IMR-90 (cell line): Measurements from ENCODE around the gene MLYCD. TPM values are rescaled to one million over a fixed set of nuclear protein-coding genes. Genes with fewer than 3 reads are reported as not detected.

Experiments
- ATAC-seq: fragments of 200-7000 bp; cut with Tn5 transposase; 2 replicates; pipeline ENCODE4 v1.9.1; 2020; ENCODE audit warnings: low read depth, mild to moderate bottlenecking, moderate library complexity
- BruUV-seq: library from RNA; stranded (reverse); fragments of 400-500 nt; replicated peaks from 2 replicates; lab custom pipeline; 2021; lab: Mats Ljungman, UMichigan
- CTCF ChIA-PET: fragments of 300-600 bp; formaldehyde crosslinking; extraction: SDS; loops from one replicate; lab custom pipeline; 2021; ENCODE audit warnings: antibody characterized with exemption; lab: Yijun Ruan, JAX
- POLR2A ChIA-PET: fragments of 300-600 bp; sonication (Branson Sonifier 250); formaldehyde crosslinking; loops from one replicate; lab custom pipeline; 2022; ENCODE audit warnings: antibody characterized with exemption; ENCODE audit not compliant: unreplicated experiment; lab: Charles Lee
- DNase-seq: peaks from one replicate; pipeline ENCODE4 v3.0.0; 2013
- H2AFZ ChIP-seq: replicated peaks from 2 replicates; pipeline ENCODE3; 2013; ENCODE audit warnings: low read length, mild to moderate bottlenecking; ENCODE audit not compliant: poor library complexity
- H2AK5ac ChIP-seq: 2 replicates; pipeline ENCODE4 v1.6.1; 2013; ENCODE audit warnings: low read depth, low read length, inconsistent platforms
- H2AK9ac ChIP-seq: replicated peaks from 2 replicates; pipeline ENCODE3; 2013; ENCODE audit warnings: mild to moderate bottlenecking, low read depth, low read length, moderate library complexity; ENCODE audit not compliant: poor library complexity
- H2BK120ac ChIP-seq: 2 replicates; pipeline ENCODE4 v1.6.1; 2013; ENCODE audit warnings: low read depth, low read length, inconsistent platforms
- H2BK15ac ChIP-seq: 3 replicates; pipeline ENCODE4 v1.6.1; 2013; ENCODE audit warnings: low read depth, low read length, inconsistent platforms
- H2BK20ac ChIP-seq: 2 replicates; pipeline ENCODE4 v1.6.1; 2013; ENCODE audit warnings: low read depth, mild to moderate bottlenecking, inconsistent platforms, low read length, moderate library complexity
- H2BK5ac ChIP-seq: 2 replicates; pipeline ENCODE4 v1.6.1; 2013; ENCODE audit warnings: mild to moderate bottlenecking, low read depth, low read length, inconsistent platforms; ENCODE audit not compliant: poor library complexity, severe bottlenecking
- H3K14ac ChIP-seq: replicated peaks from 2 replicates; pipeline ENCODE4 v1.6.1; 2013; ENCODE audit warnings: low read depth, low read length, inconsistent platforms
- H3K18ac ChIP-seq: 2 replicates; pipeline ENCODE4 v1.6.1; 2013; ENCODE audit warnings: low read depth, low read length, control low read depth
- H3K23ac ChIP-seq: 2 replicates; pipeline ENCODE4 v1.6.1; 2013; ENCODE audit warnings: low read depth, low read length, inconsistent platforms
- H3K27ac ChIP-seq: 2 replicates; pipeline ENCODE4 v1.5.1; 2013; ENCODE audit warnings: mild to moderate bottlenecking, control low read depth, low read length; ENCODE audit not compliant: insufficient read depth
- H3K27me3 ChIP-seq: 2 replicates; pipeline ENCODE4 v1.6.1; 2013; ENCODE audit warnings: low read length; ENCODE audit not compliant: control insufficient read depth, insufficient read depth
- H3K36me3 ChIP-seq: 2 replicates; pipeline ENCODE4 v1.6.1; 2013; ENCODE audit warnings: low read length, mixed read lengths; ENCODE audit not compliant: control insufficient read depth, insufficient read depth
- H3K4ac ChIP-seq: 2 replicates; pipeline ENCODE4 v1.6.1; 2013; ENCODE audit warnings: low read depth, low read length, inconsistent platforms
- H3K4me1 ChIP-seq: 2 replicates; pipeline ENCODE4 v1.6.1; 2013; ENCODE audit warnings: low read length, mixed read lengths; ENCODE audit not compliant: control insufficient read depth, insufficient read depth
- H3K4me2 ChIP-seq: 2 replicates; pipeline ENCODE4 v1.6.1; 2013; ENCODE audit warnings: low read depth, mild to moderate bottlenecking, control low read depth, low read length, moderate library complexity
- H3K4me3 ChIP-seq: 2 replicates; pipeline ENCODE4 v1.5.1; 2013; ENCODE audit warnings: low read depth, mild to moderate bottlenecking, control low read depth, low read length, moderate library complexity; ENCODE audit not compliant: insufficient read depth
- H3K56ac ChIP-seq: 2 replicates; pipeline ENCODE4 v1.6.1; 2013; ENCODE audit warnings: low read length, inconsistent platforms; ENCODE audit not compliant: insufficient read depth; ENCODE audit errors: extremely low read depth
- H3K79me1 ChIP-seq, 2 experiments: 2 replicates each; pipeline ENCODE4 v1.6.1; 2013; ENCODE audit warnings: low read length in 2 of 2, inconsistent platforms in 1 of 2, low read depth in 1 of 2
- H3K9ac ChIP-seq: 2 replicates; pipeline ENCODE4 v1.6.1; 2013; ENCODE audit warnings: low read depth, low read length, control low read depth
- H3K9me1 ChIP-seq: 2 replicates; pipeline ENCODE4 v1.6.1; 2013; ENCODE audit warnings: low read length, inconsistent platforms; ENCODE audit not compliant: insufficient read depth
- H3K9me3 ChIP-seq: 2 replicates; pipeline ENCODE4 v1.6.1; 2013; ENCODE audit warnings: low read length; ENCODE audit not compliant: control insufficient read depth, insufficient read depth
- H4K20me1 ChIP-seq: 2 replicates; pipeline ENCODE4 v1.6.1; 2013; ENCODE audit warnings: low read length, inconsistent platforms; ENCODE audit not compliant: insufficient read depth
- H4K5ac ChIP-seq: 2 replicates; pipeline ENCODE4 v1.6.1; 2013; ENCODE audit warnings: mild to moderate bottlenecking, low read depth, low read length, control low read depth
- H4K8ac ChIP-seq, 2 experiments: 2 replicates each; pipeline ENCODE4 v1.6.1; 2013; ENCODE audit warnings: low read depth in 2 of 2, low read length in 2 of 2, control low read depth in 1 of 2, inconsistent platforms in 1 of 2
- H4K91ac ChIP-seq: 2 replicates; pipeline ENCODE4 v1.6.1; 2013; ENCODE audit warnings: low read depth, low read length, inconsistent platforms; ENCODE audit not compliant: insufficient read depth
- BHLHE40 ChIP-seq: fragments of 150-350 bp; IDR thresholded peaks from 2 replicates; pipeline ENCODE4 v1.6.1; 2016; ENCODE audit warnings: mild to moderate bottlenecking, low read depth, low read length
- CHD1 ChIP-seq: IDR thresholded peaks from 2 replicates; pipeline ENCODE4 v1.6.1; 2012; ENCODE audit warnings: low read depth, low read length, improper control_type of control experiment
- FOS ChIP-seq: fragments of 150-350 bp; IDR thresholded peaks from 2 replicates; pipeline ENCODE4 v1.6.1; 2016; ENCODE audit warnings: low read depth, low read length
- MAFK ChIP-seq: IDR thresholded peaks from 2 replicates; pipeline ENCODE4 v1.6.1; 2012; ENCODE audit warnings: low read depth, low read length, improper control_type of control experiment
- MAZ ChIP-seq: IDR thresholded peaks from 2 replicates; pipeline ENCODE4 v1.6.1; 2012; ENCODE audit warnings: low read depth, mild to moderate bottlenecking, low read length, improper control_type of control experiment, moderate library complexity, borderline replicate concordance
- MXI1 ChIP-seq: IDR thresholded peaks from 2 replicates; pipeline ENCODE4 v1.6.1; 2012; ENCODE audit warnings: low read depth, mild to moderate bottlenecking, low read length, moderate library complexity, borderline replicate concordance
- NFE2L2 ChIP-seq: fragments of 150-350 bp; IDR thresholded peaks from 2 replicates; pipeline ENCODE4 v1.6.1; 2016; ENCODE audit warnings: low read depth, mild to moderate bottlenecking, low read length
- POLR2A ChIP-seq: IDR thresholded peaks from 2 replicates; pipeline ENCODE4 v1.6.1; 2012; ENCODE audit warnings: mild to moderate bottlenecking, low read depth, low read length
- RAD21 ChIP-seq: IDR thresholded peaks from 2 replicates; pipeline ENCODE4 v1.6.1; 2012; ENCODE audit warnings: low read length, improper control_type of control experiment
- RCOR1 ChIP-seq: IDR thresholded peaks from 2 replicates; pipeline ENCODE4 v1.6.1; 2012; ENCODE audit warnings: mild to moderate bottlenecking, low read length, improper control_type of control experiment; ENCODE audit not compliant: insufficient replicate concordance
- RFX5 ChIP-seq: IDR thresholded peaks from 2 replicates; pipeline ENCODE4 v1.8.0; 2012; ENCODE audit warnings: low read depth, mild to moderate bottlenecking, low read length, moderate library complexity
- SMC3 ChIP-seq: fragments of 150-350 bp; IDR thresholded peaks from 2 replicates; pipeline ENCODE4 v1.6.1; 2016; ENCODE audit warnings: low read depth, mild to moderate bottlenecking, antibody characterized with exemption, low read length, moderate library complexity
- WGBS, 2 experiments: methylation state at CpG; one replicate each; pipeline versions ENCODE4 v1.1.5 to v1.1.7; 2013; ENCODE audit warnings: missing lambda C conversion rate in 2 of 2; ENCODE audit not compliant: insufficient read length in 1 of 2; ENCODE audit errors: extremely low coverage in 2 of 2; 5-methylcytosine and 5-hydroxymethylcytosine counted together
- dilution Hi-C: fragments of 300-500 bp; cut with HindIII; formaldehyde crosslinking; loops from one replicate; pipeline ENCODE4 v1.14.3; 2018; ENCODE audit warnings: low sequenced_read_pairs; ENCODE audit not compliant: unreplicated experiment
- in situ Hi-C: fragments of 300-500 bp; cut with MboI; formaldehyde crosslinking; loops from 3 replicates; pipeline ENCODE4 v1.14.3; 2019; ENCODE audit warnings: low sequenced_read_pairs, inconsistent platforms, mixed read lengths
- intact Hi-C: fragments of 100-400 bp; cut with micrococcal nuclease; formaldehyde crosslinking; loops from 2 replicates; pipeline ENCODE4 v1.10.0; 2022
- polyA plus RNA-seq, 3 experiments: library from polyadenylated mRNA; depleted of rRNA; stranded (reverse); fragments of >200 nt; gene quantifications; 2 replicates each; pipeline ENCODE4 v1.2.3, GENCODE V29; 2012; ENCODE audit warnings: low replicate concordance in 1 of 3
- total RNA-seq: library from RNA; depleted of rRNA; stranded (reverse); fragments of >200 nt; gene quantifications from 2 replicates; pipeline ENCODE4 v1.2.3, GENCODE V29; 2012
- TF ChIP-seq, protein P1 (sequence below): conservative IDR thresholded peaks from 2 replicates; pipeline ENCODE4 v1.5.1; 2012; ENCODE audit warnings: mild to moderate bottlenecking, low read depth, low read length, improper control_type of control experiment
- TF ChIP-seq, protein P2 (sequence below): fragments of 150-350 bp; IDR thresholded peaks from 2 replicates; pipeline ENCODE4 v1.6.1; 2016; ENCODE audit warnings: low read depth, mild to moderate bottlenecking, low read length, moderate library complexity, borderline replicate concordance
- TF ChIP-seq, protein P3 (sequence below): fragments of 150-350 bp; IDR thresholded peaks from 2 replicates; pipeline ENCODE4 v1.6.1; 2017; ENCODE audit warnings: mild to moderate bottlenecking, antibody characterized with exemption, low read length, low read depth

MLYCD gene
- total and polyA plus RNA-seq, 2 of the 4 experiments (the other 2 are of a cell fraction) = 1.9 to 2.7 TPM

DNA sequence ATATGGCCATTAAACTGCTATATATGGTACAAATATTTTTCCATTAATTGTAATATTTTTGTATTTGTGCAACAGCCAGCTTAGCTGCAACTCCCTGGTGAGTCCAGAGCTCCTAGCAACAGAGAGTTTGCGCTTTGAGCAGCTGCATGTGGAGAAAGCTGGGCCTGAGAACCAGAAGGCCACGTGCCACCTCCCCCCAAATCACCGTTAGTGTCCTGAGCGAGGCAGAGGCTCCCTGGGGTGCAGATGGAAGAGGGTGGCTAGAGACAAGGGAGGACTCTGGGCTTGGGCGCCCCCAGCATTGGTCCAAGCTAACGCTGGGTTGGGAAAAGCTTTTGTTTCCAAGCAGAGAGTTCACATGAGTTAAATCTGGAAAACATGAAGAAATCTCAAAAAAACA lies 49.5 kb upstream of the MLYCD start:
- dilution Hi-C loops (no loop called here), intact Hi-C loops (no loop called here), in situ Hi-C loops (no loop called here)
- H2BK120ac ChIP-seq = no peak overlapping the region
- no peak overlapping the region for H3K4me2 ChIP-seq
- ChIA-PET POLR2A (no interaction called here), CTCF (interaction anchor here (1.0 to 1.1 kb wide), 2 partner anchors 14 to 26 kb away, joined by 3 read pairs; no protein-coding TSS in a partner anchor)
- H4K91ac ChIP-seq = no peak overlapping the region
- no peak overlapping the region for H2BK5ac ChIP-seq
- H3K9me3 ChIP-seq = no peaks in the 10 kb centered on the region; the same call in 1 of the 2 replicates
- no peaks in the 10 kb centered on the region for H3K36me3 ChIP-seq
- H4K5ac ChIP-seq = no peak overlapping the region
- H3K18ac ChIP-seq = no peak overlapping the region
- no peak overlapping the region for H2AFZ ChIP-seq
- H3K4me1 ChIP-seq = no peaks in the 10 kb centered on the region
- TF ChIP-seq RAD21 (no peak), RCOR1 (no peak), FOS (no peak), SMC3 (no peak), NFE2L2 (no peak), RFX5 (no peak), CHD1 (no peak), MAFK (no peak), MXI1 (no peak), BHLHE40 (no peak), POLR2A (no peak), MAZ (no peak)
- TF ChIP-seq, protein P1, sequence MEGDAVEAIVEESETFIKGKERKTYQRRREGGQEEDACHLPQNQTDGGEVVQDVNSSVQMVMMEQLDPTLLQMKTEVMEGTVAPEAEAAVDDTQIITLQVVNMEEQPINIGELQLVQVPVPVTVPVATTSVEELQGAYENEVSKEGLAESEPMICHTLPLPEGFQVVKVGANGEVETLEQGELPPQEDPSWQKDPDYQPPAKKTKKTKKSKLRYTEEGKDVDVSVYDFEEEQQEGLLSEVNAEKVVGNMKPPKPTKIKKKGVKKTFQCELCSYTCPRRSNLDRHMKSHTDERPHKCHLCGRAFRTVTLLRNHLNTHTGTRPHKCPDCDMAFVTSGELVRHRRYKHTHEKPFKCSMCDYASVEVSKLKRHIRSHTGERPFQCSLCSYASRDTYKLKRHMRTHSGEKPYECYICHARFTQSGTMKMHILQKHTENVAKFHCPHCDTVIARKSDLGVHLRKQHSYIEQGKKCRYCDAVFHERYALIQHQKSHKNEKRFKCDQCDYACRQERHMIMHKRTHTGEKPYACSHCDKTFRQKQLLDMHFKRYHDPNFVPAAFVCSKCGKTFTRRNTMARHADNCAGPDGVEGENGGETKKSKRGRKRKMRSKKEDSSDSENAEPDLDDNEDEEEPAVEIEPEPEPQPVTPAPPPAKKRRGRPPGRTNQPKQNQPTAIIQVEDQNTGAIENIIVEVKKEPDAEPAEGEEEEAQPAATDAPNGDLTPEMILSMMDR = no peak
- TF ChIP-seq, protein P2, sequence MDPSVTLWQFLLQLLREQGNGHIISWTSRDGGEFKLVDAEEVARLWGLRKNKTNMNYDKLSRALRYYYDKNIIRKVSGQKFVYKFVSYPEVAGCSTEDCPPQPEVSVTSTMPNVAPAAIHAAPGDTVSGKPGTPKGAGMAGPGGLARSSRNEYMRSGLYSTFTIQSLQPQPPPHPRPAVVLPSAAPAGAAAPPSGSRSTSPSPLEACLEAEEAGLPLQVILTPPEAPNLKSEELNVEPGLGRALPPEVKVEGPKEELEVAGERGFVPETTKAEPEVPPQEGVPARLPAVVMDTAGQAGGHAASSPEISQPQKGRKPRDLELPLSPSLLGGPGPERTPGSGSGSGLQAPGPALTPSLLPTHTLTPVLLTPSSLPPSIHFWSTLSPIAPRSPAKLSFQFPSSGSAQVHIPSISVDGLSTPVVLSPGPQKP = no peak
- TF ChIP-seq, protein P3, sequence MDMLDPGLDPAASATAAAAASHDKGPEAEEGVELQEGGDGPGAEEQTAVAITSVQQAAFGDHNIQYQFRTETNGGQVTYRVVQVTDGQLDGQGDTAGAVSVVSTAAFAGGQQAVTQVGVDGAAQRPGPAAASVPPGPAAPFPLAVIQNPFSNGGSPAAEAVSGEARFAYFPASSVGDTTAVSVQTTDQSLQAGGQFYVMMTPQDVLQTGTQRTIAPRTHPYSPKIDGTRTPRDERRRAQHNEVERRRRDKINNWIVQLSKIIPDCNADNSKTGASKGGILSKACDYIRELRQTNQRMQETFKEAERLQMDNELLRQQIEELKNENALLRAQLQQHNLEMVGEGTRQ = no peak
- no peak overlapping the region for H3K9ac ChIP-seq
- H3K4ac ChIP-seq = no peak overlapping the region
- H3K56ac ChIP-seq = no peak overlapping the region
- H4K8ac ChIP-seq = no peak overlapping the region
- no TSS peak for BruUV-seq
- WGBS, 2 experiments = no CpG with 5 or more reads among the region's 6 CpGs
- no peak overlapping the region for H3K4me3 ChIP-seq
- H2BK15ac ChIP-seq = no peak overlapping the region
- no peaks in the 10 kb centered on the region for H3K79me1 ChIP-seq
- no peak overlapping the region for H2AK5ac ChIP-seq
- H2BK20ac ChIP-seq = no peak overlapping the region
- H3K14ac ChIP-seq = no peak overlapping the region
- H4K20me1 ChIP-seq = no peaks in the 10 kb centered on the region
- no peak overlapping the region for H3K23ac ChIP-seq
- no peak overlapping the region for H2AK9ac ChIP-seq
- ATAC-seq (no peak), DNase-seq (no peak)
- H3K27ac ChIP-seq = no peak overlapping the region
- no peaks in the 10 kb centered on the region for H3K9me1 ChIP-seq
- H3K27me3 ChIP-seq = peaks cover 33% of the 10 kb centered on the region
